ENCODE data around the gene GNRH2.

DNA sequence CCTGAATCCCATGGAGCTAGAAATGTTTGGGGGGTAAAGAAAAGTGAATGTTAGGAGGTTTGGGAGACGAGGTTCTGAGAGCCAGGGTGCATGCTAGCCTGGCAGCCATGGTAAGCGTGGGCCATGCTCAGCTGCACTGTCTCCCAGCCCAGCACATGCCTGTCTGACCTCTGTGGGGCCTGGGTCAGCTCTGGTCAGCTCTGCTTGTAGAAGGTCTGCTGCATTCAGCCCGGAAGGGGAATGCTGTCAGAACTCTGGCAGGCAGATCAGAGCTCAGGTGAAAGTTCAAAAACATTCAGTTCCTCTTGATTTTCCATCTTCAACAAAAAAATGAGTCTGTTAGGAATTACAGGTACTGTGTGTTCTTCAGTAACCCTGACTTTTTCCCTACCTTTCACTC is 5.8 kb upstream of the GNRH2 start:
- TF ChIP-seq, protein P1, sequence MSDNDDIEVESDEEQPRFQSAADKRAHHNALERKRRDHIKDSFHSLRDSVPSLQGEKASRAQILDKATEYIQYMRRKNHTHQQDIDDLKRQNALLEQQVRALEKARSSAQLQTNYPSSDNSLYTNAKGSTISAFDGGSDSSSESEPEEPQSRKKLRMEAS (IDR thresholded peaks at IDR 0.05; ENCODE audit: insufficient read depth, insufficient read length) = no peak
- no peak for TF ChIP-seq FOS (IDR thresholded peaks at IDR 0.05; ENCODE audit: borderline replicate concordance, insufficient read depth, low read length)
